K562 (cell line): ENCODE measurements around the gene CREB3L2. TPM values are rescaled to one million over a fixed set of nuclear protein-coding genes. Genes with fewer than 3 reads are reported as not detected.

ENCODE experiments used
- ATAC-seq: fragments of 200-7000 bp; cut with Tn5 transposase; 3 replicates; pipeline ENCODE4 v1.9.1; 2020; ENCODE audit warnings: moderate library complexity
- BruUV-seq: library from RNA; stranded (reverse); fragments of 400-500 nt; replicated peaks from 2 replicates; lab custom pipeline; 2021; lab: Mats Ljungman, UMichigan
- CTCF ChIA-PET: fragments of 300-600 bp; formaldehyde crosslinking; extraction: SDS; loops from one replicate; lab custom pipeline; 2021; ENCODE audit warnings: low intra/inter-chr PET ratio; lab: Yijun Ruan, JAX
- POLR2A ChIA-PET: fragments of 300-600, 350-650 bp; sonication (Branson Sonifier 250); formaldehyde crosslinking; extraction: SDS; loops from one replicate; lab custom pipeline; 2021; ENCODE audit warnings: antibody characterized with exemption, inconsistent platforms; lab: Yijun Ruan, JAX
- DNase-seq, 4 experiments: peaks; one replicate each; pipeline versions ENCODE4 v3.0.0 to v3.0.0-alpha.2; 2011 to 2018; ENCODE audit warnings: low spot score in 3 of 4, mixed read lengths in 3 of 4; ENCODE audit errors: extremely low read depth in 1 of 4
- FAIRE-seq: peaks from 2 replicates; lab custom pipeline; 2011; peaks lifted over from hg19 to GRCh38; lab: Jason Lieb, UNC
- H2AFZ ChIP-seq: 2 replicates; pipeline ENCODE4 v1.6.0; 2011; ENCODE audit warnings: low read depth, low read length, control low read depth, inconsistent platforms
- H3K27ac ChIP-seq: fragments of 200-600 bp; 3 replicates; pipeline ENCODE4 v1.8.0; 2011; ENCODE audit warnings: low read depth, mild to moderate bottlenecking, control low read depth, inconsistent platforms, low read length, moderate library complexity, mixed read lengths; ENCODE audit errors: extremely low read depth
- H3K27me3 ChIP-seq, 2 experiments: fragments of 300-600 bp in 1 of 2; 2 replicates in 1 of 2; 3 replicates in 1 of 2; pipeline versions ENCODE4 v1.6.0 to v1.8.0; 2011; ENCODE audit warnings: inconsistent platforms in 2 of 2, low read length in 2 of 2, mild to moderate bottlenecking in 1 of 2, mixed read lengths in 1 of 2, moderate library complexity in 1 of 2; ENCODE audit not compliant: control insufficient read depth in 2 of 2, insufficient read depth in 2 of 2
- H3K36me3 ChIP-seq: fragments of 300-600 bp; 3 replicates; pipeline ENCODE4 v1.8.0; 2011; ENCODE audit warnings: mild to moderate bottlenecking, low read length, inconsistent platforms; ENCODE audit not compliant: control insufficient read depth, insufficient read depth
- H3K4me1 ChIP-seq, 2 experiments: fragments of 200-600 bp in 1 of 2; replicated peaks in 1 of 2; 2 replicates in 1 of 2; 3 replicates in 1 of 2; pipeline versions ENCODE4 v1.5.1 to v1.8.0; 2011; ENCODE audit warnings: inconsistent platforms in 2 of 2, low read length in 2 of 2, mild to moderate bottlenecking in 1 of 2, mixed read lengths in 1 of 2, moderate library complexity in 1 of 2; ENCODE audit not compliant: control insufficient read depth in 2 of 2, insufficient read depth in 2 of 2
- H3K4me2 ChIP-seq: 2 replicates; pipeline ENCODE4 v1.6.1; 2011; ENCODE audit warnings: low read length, control low read depth, inconsistent platforms, mixed read lengths; ENCODE audit not compliant: insufficient read depth
- H3K4me3 ChIP-seq: fragments of 200-600 bp; sonication (generic), shearing (Covaris generic); 2 replicates; pipeline ENCODE4 v1.5.1; 2016; ENCODE audit warnings: control low read depth, inconsistent platforms
- H3K79me2 ChIP-seq: fragments of 200-600 bp; 3 replicates; pipeline ENCODE4 v1.8.0; 2011; ENCODE audit warnings: low read length, inconsistent platforms; ENCODE audit not compliant: control insufficient read depth, insufficient read depth
- H3K9ac ChIP-seq, 2 experiments: 2 replicates each; pipeline versions ENCODE4 v1.6.0 to v1.6.1; 2011; ENCODE audit warnings: low read depth in 2 of 2, low read length in 2 of 2, control low read depth in 1 of 2, inconsistent platforms in 1 of 2, mild to moderate bottlenecking in 1 of 2, mixed read lengths in 1 of 2; ENCODE audit not compliant: insufficient read depth in 1 of 2
- H3K9me1 ChIP-seq: one replicate; pipeline ENCODE4 v1.6.0; 2011; ENCODE audit warnings: inconsistent platforms, mild to moderate bottlenecking, low read length, moderate library complexity; ENCODE audit not compliant: control insufficient read depth, insufficient read depth
- H3K9me3 ChIP-seq: replicated peaks from 2 replicates; pipeline ENCODE4 v1.5.1; 2011; ENCODE audit warnings: low read depth, low read length, inconsistent platforms; ENCODE audit not compliant: control insufficient read depth, insufficient read depth
- H4K20me1 ChIP-seq: replicated peaks from 2 replicates; pipeline ENCODE4 v1.6.1; 2011; ENCODE audit warnings: low read length, inconsistent platforms, mixed read lengths; ENCODE audit not compliant: control insufficient read depth, insufficient read depth
- ATF1 ChIP-seq, 2 experiments: fragments of 450-650 bp in 1 of 2; IDR thresholded peaks; 2 replicates each; pipeline ENCODE4 v1.6.1; 2016; ENCODE audit warnings: missing compliant biosample characterization in 1 of 2, missing genetic modification characterization in 1 of 2
- BRD9 ChIP-seq: fragments of 450-650 bp; IDR thresholded peaks from 2 replicates; pipeline ENCODE4 v1.6.1; 2018; ENCODE audit warnings: low read depth; ENCODE audit not compliant: partially characterized antibody
- CCAR2 ChIP-seq: fragments of 200-400 bp; formaldehyde crosslinking; IDR thresholded peaks from 2 replicates; pipeline ENCODE4 v1.6.1; 2017; ENCODE audit warnings: mild to moderate bottlenecking, low read depth, low read length
- CREM ChIP-seq: IDR thresholded peaks from 2 replicates; pipeline ENCODE4 v1.6.1; 2014; ENCODE audit warnings: antibody characterized with exemption, low read depth
- CTCF ChIP-seq, 3 experiments: IDR thresholded peaks in 2 of 3; conservative IDR thresholded peaks in 1 of 3; 2 replicates each; pipeline ENCODE4 v1.5.1; 2011 to 2012; ENCODE audit warnings: low read length in 3 of 3, mild to moderate bottlenecking in 3 of 3, control low read depth in 2 of 3, improper control_type of control experiment in 1 of 3, inconsistent platforms in 1 of 3, low read depth in 1 of 3, mixed read lengths in 1 of 3, moderate library complexity in 1 of 3; ENCODE audit not compliant: insufficient read depth in 2 of 3
- EGR1 ChIP-seq: fragments of 450-650 bp; conservative IDR thresholded peaks from 2 replicates; pipeline ENCODE4 v1.6.1; 2017; ENCODE audit warnings: mild to moderate bottlenecking
- PRDM10 ChIP-seq: fragments of 450-650 bp; IDR thresholded peaks from 2 replicates; pipeline ENCODE4 v1.6.1; 2018; ENCODE audit not compliant: partially characterized antibody
- RAD21 ChIP-seq, 2 experiments: fragments of 250-450 bp in 1 of 2; fragments of 450-650 bp in 1 of 2; sonication (Bioruptor Pico) in 1 of 2; formaldehyde crosslinking in 1 of 2; IDR thresholded peaks in 1 of 2; conservative IDR thresholded peaks in 1 of 2; 2 replicates each; pipeline versions ENCODE4 v1.4.0 to v1.8.0; 2020 to 2022; ENCODE audit warnings: mild to moderate bottlenecking in 2 of 2, moderate library complexity in 1 of 2
- RBFOX2 ChIP-seq: fragments of 200-400 bp; formaldehyde crosslinking; IDR thresholded peaks from 2 replicates; pipeline ENCODE4 v1.6.1; 2017; ENCODE audit warnings: low read depth, mild to moderate bottlenecking, low read length, moderate library complexity
- TBP ChIP-seq: optimal IDR thresholded peaks from 2 replicates; pipeline ENCODE3; 2011; ENCODE audit warnings: low read depth, low read length, improper control_type of control experiment
- XRCC5 ChIP-seq: fragments of 200-400 bp; formaldehyde crosslinking; IDR thresholded peaks from 2 replicates; pipeline ENCODE4 v1.6.1; 2017; ENCODE audit warnings: low read depth, mild to moderate bottlenecking, low read length
- WGBS: fragments of 100-300 bp; shearing (Covaris generic); methylation state at CpG from one replicate; pipeline ENCODE4 v1.1.6; 2016; ENCODE audit warnings: low coverage, mixed read lengths; ENCODE audit not compliant: insufficient coverage; ENCODE audit errors: missing lambda C conversion rate; 5-methylcytosine and 5-hydroxymethylcytosine counted together
- in situ Hi-C: fragments of 300-500 bp; cut with MboI; formaldehyde crosslinking; loops from 4 replicates; pipeline ENCODE4 v1.15.0; 2018; ENCODE audit warnings: inconsistent platforms, mixed read lengths
- intact Hi-C: fragments of 100-400 bp; cut with micrococcal nuclease; formaldehyde crosslinking; loops from 2 replicates; pipeline ENCODE4 v1.14.2; 2022
- polyA plus RNA-seq, 8 experiments: library from polyadenylated mRNA; depleted of rRNA in 4 of 8; stranded (reverse) in 5 of 8; unstranded in 3 of 8; fragments of >200 nt; fragmentation: Nextera tagmentation in 2 of 8; fragmentation: Illumina TruSeq in 1 of 8; extraction: Ambion mirVana in 2 of 8; extraction: Trizol in 1 of 8; gene quantifications; 2 replicates each; pipeline versions ENCODE4 v1.2.1 to v1.2.3, GENCODE V29; 2011 to 2014; ENCODE audit warnings: inconsistent platforms in 1 of 8, missing spikeins in 1 of 8
- total RNA-seq, 7 experiments: library from RNA; depleted of rRNA in 6 of 7; stranded (reverse); fragments of >200 nt in 6 of 7; fragmentation: Illumina TruSeq in 2 of 7; extraction: Trizol in 2 of 7; gene quantifications; 2 replicates each; pipeline versions ENCODE4 v1.2.1 to v1.2.3, GENCODE V29; 2011 to 2021; ENCODE audit warnings: low replicate concordance in 1 of 7

Gene CREB3L2
- total and polyA plus RNA-seq, 9 of the 15 experiments (the other 6 are each of a cell fraction or from before 2014, with no cell fraction given): 7.1 to 45.6 (median 15.8) TPM

- Histone ChIP-seq H2AFZ (no peak overlapping the region), H3K27ac (no peak overlapping the region), H3K36me3 (peaks cover 3% of the 10 kb centered on the region), H3K9me1 (no peaks in the 10 kb centered on the region), H3K9ac (no peak overlapping the region), H3K9me3 (no peaks in the 10 kb centered on the region), H3K79me2 (peaks cover 74% of the 10 kb centered on the region), H3K4me2 (peak overlapping the region; percentile 40), H4K20me1 (peaks cover 12% of the 10 kb centered on the region), H3K4me1 (peaks cover 16 to 36% of the 10 kb centered on the region in 2 experiments), H3K27me3 (no peaks in the 10 kb centered on the region), H3K4me3 (no peak overlapping the region)
- CTCF ChIA-PET: interaction anchor here (0.6 kb wide), 1 partner anchor 19 kb away, joined by 3 read pairs; no protein-coding TSS in a partner anchor
- no TSS peak for BruUV-seq
- intact Hi-C loops: no loop called here
- ATAC-seq (peak; percentile 85), DNase-seq (peak in 3 of 4 experiments; percentile 58 to 71 (median 61)), FAIRE-seq (peak; percentile 15)
- in situ Hi-C loops: no loop called here
- POLR2A ChIA-PET: interaction anchor here (0.5 to 1.5 kb wide), 6 partner anchors 8 to 384 kb away, joined by 3 to 6 read pairs (median 3); no protein-coding TSS in a partner anchor
- 13% methylated on average over 5 of the region's 5 CpGs for WGBS
- TF ChIP-seq CREM: 0 out of 2 replicates have a peak, but pooled peaks have one; percentile 11
- no peak for TF ChIP-seq BRD9
- peak; percentile 59 for TF ChIP-seq EGR1
- TF ChIP-seq RBFOX2: no peak
- TF ChIP-seq ATF1 (CRISPR knock-in tag; IDR thresholded peaks at IDR 0.05): no peak
- peak; percentile 25; the same call in 1 of the 2 replicates for TF ChIP-seq ATF1 (tag; IDR thresholded peaks at IDR 0.05)
- TF ChIP-seq PRDM10: peak; percentile 67
- TF ChIP-seq CCAR2: 0 out of 2 replicates have a peak, but pooled peaks have one; percentile 29
- peak in 1 of 3 experiments; percentile 23; a peak in 1 of 6 replicates for TF ChIP-seq CTCF (IDR thresholded peaks at IDR 0.05 in 2 of 3, conservative IDR thresholded peaks at IDR 0.05 in 1 of 3; ENCODE audit: insufficient read depth in 2 of 3, low read depth in 1 of 3, low read length in 3 of 3)
- peak; percentile 37 for TF ChIP-seq TBP
- peak in 1 of 2 experiments; percentile 22; a peak in 2 of 4 replicates for TF ChIP-seq RAD21 (CRISPR knock-in tag; conservative IDR thresholded peaks at IDR 0.05 in 1 of 2, IDR thresholded peaks at IDR 0.05 in 1 of 2)
- TF ChIP-seq XRCC5: no peak
These were observed 25.2 kb downstream of the CREB3L2 start for GRCh38 chr7:137976696-137977095.
